GM12875 (cell line): ENCODE data around the gene TMEM135.

Experiments
- H3K4me3 ChIP-seq: one replicate; pipeline ENCODE4 v1.5.1; 2011; ENCODE audit warnings: low read depth, low read length, control low read depth
- TF ChIP-seq, protein P1 (sequence below): IDR thresholded peaks from 2 replicates; pipeline ENCODE4 v1.5.1; 2011; ENCODE audit warnings: low read depth, mild to moderate bottlenecking, control low read depth, inconsistent platforms, low read length, moderate library complexity, borderline replicate concordance; ENCODE audit not compliant: insufficient read depth

Gene TMEM135

DNA sequence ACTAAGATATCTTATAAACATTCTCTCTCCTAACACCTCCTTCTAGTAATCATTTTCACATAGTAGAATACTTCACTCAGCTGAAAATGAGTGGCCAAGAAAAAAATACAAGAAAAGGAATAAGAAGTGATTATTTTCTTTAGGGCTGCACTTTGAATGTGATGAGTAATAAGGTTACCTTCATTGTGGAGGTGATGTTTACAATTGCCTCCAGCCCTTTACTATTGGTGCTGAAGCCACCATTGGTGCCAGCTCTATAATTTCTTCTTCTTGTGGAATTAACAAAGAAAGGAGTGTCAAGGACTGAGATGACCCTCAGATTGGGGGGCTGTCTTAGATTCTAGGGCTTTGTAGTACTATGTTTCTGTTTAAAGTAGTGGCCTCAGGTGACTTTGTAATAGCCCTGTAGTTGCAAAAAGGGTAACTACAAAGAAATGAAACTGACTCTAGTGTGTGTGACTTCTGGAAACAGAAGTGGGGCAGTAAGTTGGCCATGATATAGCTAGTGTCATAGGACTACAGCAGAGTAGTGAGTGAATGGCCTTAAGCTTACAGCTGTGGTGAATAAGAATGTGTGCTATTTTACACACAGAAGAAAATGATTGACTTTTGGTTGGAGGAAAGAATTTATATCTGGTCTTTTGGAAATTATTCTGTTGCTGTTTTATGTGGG, 287.2 kb downstream of the TMEM135 start:
- TF ChIP-seq, protein P1, sequence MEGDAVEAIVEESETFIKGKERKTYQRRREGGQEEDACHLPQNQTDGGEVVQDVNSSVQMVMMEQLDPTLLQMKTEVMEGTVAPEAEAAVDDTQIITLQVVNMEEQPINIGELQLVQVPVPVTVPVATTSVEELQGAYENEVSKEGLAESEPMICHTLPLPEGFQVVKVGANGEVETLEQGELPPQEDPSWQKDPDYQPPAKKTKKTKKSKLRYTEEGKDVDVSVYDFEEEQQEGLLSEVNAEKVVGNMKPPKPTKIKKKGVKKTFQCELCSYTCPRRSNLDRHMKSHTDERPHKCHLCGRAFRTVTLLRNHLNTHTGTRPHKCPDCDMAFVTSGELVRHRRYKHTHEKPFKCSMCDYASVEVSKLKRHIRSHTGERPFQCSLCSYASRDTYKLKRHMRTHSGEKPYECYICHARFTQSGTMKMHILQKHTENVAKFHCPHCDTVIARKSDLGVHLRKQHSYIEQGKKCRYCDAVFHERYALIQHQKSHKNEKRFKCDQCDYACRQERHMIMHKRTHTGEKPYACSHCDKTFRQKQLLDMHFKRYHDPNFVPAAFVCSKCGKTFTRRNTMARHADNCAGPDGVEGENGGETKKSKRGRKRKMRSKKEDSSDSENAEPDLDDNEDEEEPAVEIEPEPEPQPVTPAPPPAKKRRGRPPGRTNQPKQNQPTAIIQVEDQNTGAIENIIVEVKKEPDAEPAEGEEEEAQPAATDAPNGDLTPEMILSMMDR = no peak
- H3K4me3 ChIP-seq = no peak overlapping the region

DNA sequence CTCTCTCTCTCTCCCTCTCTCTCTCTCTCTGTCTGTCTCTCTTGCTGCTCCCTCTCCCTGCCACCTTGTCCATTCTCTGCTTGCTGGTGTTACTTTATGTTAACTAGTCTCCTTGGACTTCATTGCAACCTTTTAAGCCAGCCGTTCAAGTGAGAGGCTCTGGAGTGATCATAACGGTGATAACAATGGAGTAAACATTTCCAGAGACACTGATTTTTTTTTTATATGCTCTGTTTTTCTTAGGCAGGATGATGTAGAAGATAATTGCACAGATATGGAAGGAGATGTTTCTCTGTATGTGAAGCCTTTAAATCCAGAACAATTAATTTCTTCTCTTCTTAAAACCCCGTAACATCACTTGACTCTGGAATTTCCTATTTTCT, 287.7 kb downstream of the TMEM135 start:
- no peak overlapping the region for H3K4me3 ChIP-seq
- TF ChIP-seq, protein P1 = no peak

DNA sequence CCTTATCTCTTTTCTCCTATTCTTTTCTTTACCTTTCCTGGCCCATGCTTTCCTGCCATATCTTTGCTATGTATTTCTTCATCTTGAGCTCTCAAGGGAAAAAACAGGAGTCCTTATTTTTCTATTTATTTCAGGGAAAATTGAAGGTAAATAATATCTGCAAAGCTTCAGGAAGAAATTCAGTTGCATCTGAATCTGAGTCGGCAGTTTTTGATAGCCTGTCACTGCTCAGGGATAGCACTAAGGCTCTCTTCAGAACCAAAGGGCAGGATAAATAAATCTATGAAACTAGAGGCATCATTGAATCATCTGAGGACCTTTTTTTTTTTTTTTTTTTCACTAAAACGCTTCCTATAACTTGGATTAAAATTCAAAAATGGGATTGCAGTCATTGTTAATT, 288.9 kb downstream of the TMEM135 start:
- TF ChIP-seq, protein P1 = no peak
- H3K4me3 ChIP-seq = no peak overlapping the region

DNA sequence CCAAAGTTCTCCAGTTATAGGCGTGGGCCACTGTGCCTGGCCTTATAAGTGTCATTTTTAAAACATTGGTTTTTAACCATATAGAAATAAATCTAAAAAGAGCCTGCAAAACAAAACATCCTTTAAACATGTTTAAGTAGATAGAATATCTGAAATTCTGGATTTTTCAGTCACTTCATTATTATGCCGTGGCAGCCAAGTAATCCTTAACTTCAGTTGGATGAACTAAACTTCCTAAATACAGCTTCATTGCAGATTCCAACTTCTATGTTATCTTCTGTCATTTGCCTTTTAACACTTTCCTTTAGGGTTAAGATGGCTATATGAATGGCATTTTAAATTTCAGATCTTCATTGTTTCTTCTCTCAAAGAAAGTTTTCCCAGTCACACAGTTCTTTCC, 291.4 kb downstream of the TMEM135 start:
- H3K4me3 ChIP-seq = no peak overlapping the region
- TF ChIP-seq, protein P1 = no peak

DNA sequence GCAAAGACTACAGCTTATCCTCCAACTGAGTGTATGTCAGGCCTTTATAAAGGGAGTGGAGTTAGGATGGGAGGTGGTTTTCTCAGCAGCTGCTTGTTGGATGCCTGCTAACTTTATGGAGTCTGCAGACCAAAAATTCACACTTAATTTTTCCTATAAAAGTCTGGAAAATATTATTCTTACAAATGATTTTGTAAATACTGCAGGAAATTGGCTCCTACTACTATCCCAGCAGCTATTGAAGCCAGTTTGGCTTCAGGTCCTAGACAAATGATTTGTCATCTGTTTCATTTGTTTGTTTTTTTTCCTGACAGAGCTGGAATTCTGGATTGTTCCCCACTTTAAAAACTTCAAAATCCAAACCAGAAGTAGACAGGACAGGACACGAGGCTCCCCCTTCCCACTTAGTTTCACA, 292.5 kb downstream of the TMEM135 start:
- no peak overlapping the region for H3K4me3 ChIP-seq
- TF ChIP-seq, protein P1 = no peak

DNA sequence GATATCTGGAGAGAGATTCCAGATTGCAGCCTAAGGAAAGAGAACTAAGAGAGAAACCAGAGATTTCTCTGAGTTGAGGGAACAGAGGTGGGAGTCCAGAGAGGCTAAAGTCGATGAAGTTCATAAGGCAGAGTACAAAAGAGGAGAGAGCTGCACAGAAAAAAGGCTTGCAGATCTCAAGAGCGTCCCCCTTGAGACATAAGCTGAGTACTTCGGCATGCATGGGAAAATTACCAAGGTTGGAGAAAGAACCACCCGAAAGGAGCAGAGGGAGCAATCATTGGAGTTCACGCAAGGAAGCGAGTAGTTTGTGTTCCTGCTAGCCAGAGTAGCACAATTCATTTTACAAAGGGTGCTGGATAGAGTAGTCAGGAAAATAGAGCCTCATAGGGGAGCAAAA, 293.5 kb downstream of the TMEM135 start:
- H3K4me3 ChIP-seq = no peak overlapping the region
- TF ChIP-seq, protein P1 = no peak

DNA sequence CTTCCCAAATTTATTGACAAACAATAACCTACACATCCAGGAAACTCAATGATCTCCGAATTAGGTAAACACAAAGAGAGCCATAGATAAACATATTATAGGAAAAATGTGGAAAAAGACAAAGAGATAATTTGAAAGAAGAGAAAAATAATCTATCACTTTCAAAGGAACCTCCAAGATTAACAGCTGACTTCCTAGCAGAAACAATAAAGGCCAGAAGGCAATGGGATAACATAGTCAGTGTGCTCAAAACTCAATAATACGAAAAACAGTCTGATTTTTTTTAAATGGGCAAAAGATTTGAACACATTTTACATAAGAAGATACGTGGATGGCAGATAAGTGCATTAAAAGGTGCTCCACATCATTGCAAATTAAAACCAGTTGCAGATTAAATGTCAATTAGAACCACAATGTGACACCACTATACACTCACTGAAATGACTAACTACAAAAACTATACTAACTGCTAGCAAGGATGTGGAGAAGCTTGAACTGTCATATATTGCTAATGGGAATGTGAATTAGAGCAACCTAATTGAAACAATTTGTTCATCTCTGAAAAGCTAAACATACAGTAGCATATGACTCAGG, 300.4 kb downstream of the TMEM135 start:
- TF ChIP-seq, protein P1 = no peak
- H3K4me3 ChIP-seq = no peak overlapping the region
